Progenitor cell of endocrine pancreas (in vitro differentiated cells): Measurements from ENCODE around the gene TBP. TPM values are rescaled to one million over a fixed set of nuclear protein-coding genes. Genes with fewer than 3 reads are reported as not detected.
"Not testable (repeated sequence)": the region's sequence is repeated elsewhere in the genome, so short reads cannot be mapped to it uniquely, and the experiment has no call there.

ENCODE experiments used
- DNase-seq: peaks from one replicate; pipeline ENCODE4 v3.0.0; 2021; ENCODE audit warnings: low spot score; ENCODE audit not compliant: unreplicated experiment
- H3K27ac Mint-ChIP-seq: 2 replicates; pipeline ENCODE4 v1.8.0; 2021; ENCODE audit warnings: mild to moderate bottlenecking, moderate library complexity, mixed read lengths
- H3K27me3 Mint-ChIP-seq: 2 replicates; pipeline ENCODE4 v1.8.0; 2021; ENCODE audit warnings: mixed read lengths
- H3K36me3 Mint-ChIP-seq: 2 replicates; pipeline ENCODE4 v1.8.0; 2022; ENCODE audit warnings: mixed read lengths; ENCODE audit not compliant: insufficient read depth
- H3K4me1 Mint-ChIP-seq: 2 replicates; pipeline ENCODE4 v1.8.0; 2021; ENCODE audit warnings: low read depth, mixed read lengths
- H3K4me3 Mint-ChIP-seq: 2 replicates; pipeline ENCODE4 v1.8.0; 2021; ENCODE audit warnings: low read depth, mild to moderate bottlenecking, moderate library complexity, mixed read lengths
- H3K9me3 Mint-ChIP-seq: 2 replicates; pipeline ENCODE4 v1.8.0; 2021; ENCODE audit warnings: low read depth, mixed read lengths
- total RNA-seq: library from RNA; stranded (reverse); gene quantifications from 2 replicates; pipeline ENCODE4 v1.2.1, GENCODE V29; 2021
- TF ChIP-seq, protein P1 (sequence below): fragments of 200-600 bp; sonication (generic); IDR thresholded peaks from one replicate; pipeline ENCODE4 v1.5.0; 2021; ENCODE audit warnings: antibody characterized with exemption, mild to moderate bottlenecking; ENCODE audit not compliant: unreplicated experiment

The TBP gene
- total RNA-seq, 1 donor from 2014 or later, result 20.3 TPM

GRCh38 chr6:170590725-170591124 lies 36.6 kb downstream of the TBP start:
- Mint-ChIP-seq H3K27me3 (no peaks in the 10 kb centered on the region), H3K4me1 (no peaks in the 10 kb centered on the region), H3K4me3 (no peak overlapping the region), H3K36me3 (peaks cover 2% of the 10 kb centered on the region), H3K27ac (no peak overlapping the region), H3K9me3 (peaks cover 35% of the 10 kb centered on the region)
- DNase-seq, result no peak
- TF ChIP-seq, protein P1, sequence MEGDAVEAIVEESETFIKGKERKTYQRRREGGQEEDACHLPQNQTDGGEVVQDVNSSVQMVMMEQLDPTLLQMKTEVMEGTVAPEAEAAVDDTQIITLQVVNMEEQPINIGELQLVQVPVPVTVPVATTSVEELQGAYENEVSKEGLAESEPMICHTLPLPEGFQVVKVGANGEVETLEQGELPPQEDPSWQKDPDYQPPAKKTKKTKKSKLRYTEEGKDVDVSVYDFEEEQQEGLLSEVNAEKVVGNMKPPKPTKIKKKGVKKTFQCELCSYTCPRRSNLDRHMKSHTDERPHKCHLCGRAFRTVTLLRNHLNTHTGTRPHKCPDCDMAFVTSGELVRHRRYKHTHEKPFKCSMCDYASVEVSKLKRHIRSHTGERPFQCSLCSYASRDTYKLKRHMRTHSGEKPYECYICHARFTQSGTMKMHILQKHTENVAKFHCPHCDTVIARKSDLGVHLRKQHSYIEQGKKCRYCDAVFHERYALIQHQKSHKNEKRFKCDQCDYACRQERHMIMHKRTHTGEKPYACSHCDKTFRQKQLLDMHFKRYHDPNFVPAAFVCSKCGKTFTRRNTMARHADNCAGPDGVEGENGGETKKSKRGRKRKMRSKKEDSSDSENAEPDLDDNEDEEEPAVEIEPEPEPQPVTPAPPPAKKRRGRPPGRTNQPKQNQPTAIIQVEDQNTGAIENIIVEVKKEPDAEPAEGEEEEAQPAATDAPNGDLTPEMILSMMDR, result no peak

GRCh38 chr6:170596426-170596825 lies 42.3 kb downstream of the TBP start:
- no peak overlapping the region for H3K27ac Mint-ChIP-seq
- H3K36me3 Mint-ChIP-seq, result no peaks in the 10 kb centered on the region
- no peak overlapping the region for H3K4me3 Mint-ChIP-seq
- TF ChIP-seq, protein P1, result no peak
- DNase-seq, result no peak
- no peaks in the 10 kb centered on the region for H3K4me1 Mint-ChIP-seq
- peaks cover 18% of the 10 kb centered on the region for H3K9me3 Mint-ChIP-seq
- peaks cover 4% of the 10 kb centered on the region for H3K27me3 Mint-ChIP-seq

DNA sequence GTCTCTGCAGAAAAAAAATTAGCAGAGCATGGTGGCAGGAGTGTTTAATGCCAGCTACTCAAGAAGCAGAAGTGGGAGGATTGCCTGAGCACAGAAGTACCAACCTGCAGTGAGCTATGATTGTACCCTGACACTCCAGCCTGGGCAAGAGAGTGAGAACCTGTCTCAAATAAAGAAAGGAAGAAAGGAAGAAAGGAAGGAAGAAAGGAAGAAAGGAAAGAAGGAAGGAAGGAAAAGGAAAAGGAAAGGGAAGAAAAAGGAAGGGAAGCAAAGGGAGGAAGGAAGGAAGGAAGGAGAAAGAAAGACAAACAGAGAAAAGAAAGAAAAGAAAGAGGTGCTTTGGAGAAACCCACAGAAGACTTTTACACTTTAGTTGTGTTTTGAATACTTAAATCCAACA lies 43.1 kb downstream of the TBP start:
- TF ChIP-seq, protein P1, result no peak
- peaks cover 10% of the 10 kb centered on the region for H3K9me3 Mint-ChIP-seq
- no peaks in the 10 kb centered on the region for H3K36me3 Mint-ChIP-seq
- H3K4me1 Mint-ChIP-seq, result no peaks in the 10 kb centered on the region
- no peak for DNase-seq
- H3K27me3 Mint-ChIP-seq, result peaks cover 4% of the 10 kb centered on the region
- no peak overlapping the region for H3K27ac Mint-ChIP-seq
- H3K4me3 Mint-ChIP-seq, result no peak overlapping the region

- no peaks in the 10 kb centered on the region for H3K9me3 Mint-ChIP-seq
- no peak for DNase-seq
- H3K36me3 Mint-ChIP-seq, result no peaks in the 10 kb centered on the region
- H3K27me3 Mint-ChIP-seq, result peaks cover 63% of the 10 kb centered on the region
- TF ChIP-seq, protein P1, result no peak
- peaks cover 3% of the 10 kb centered on the region for H3K4me1 Mint-ChIP-seq
- H3K4me3 Mint-ChIP-seq, result no peak overlapping the region
- no peak overlapping the region for H3K27ac Mint-ChIP-seq
Measured at GRCh38 chr6:170605574-170606259, 51.5 kb downstream of the TBP start.

GRCh38 chr6:170609225-170609624 lies 55.1 kb downstream of the TBP start:
- H3K27me3 Mint-ChIP-seq, result peaks cover 66% of the 10 kb centered on the region
- not testable (repeated sequence) for DNase-seq, H3K27ac Mint-ChIP-seq, H3K9me3 Mint-ChIP-seq, H3K4me1 Mint-ChIP-seq, H3K4me3 Mint-ChIP-seq, H3K36me3 Mint-ChIP-seq

GRCh38 chr6:170612256-170612804 lies 58.2 kb downstream of the TBP start:
- not testable (repeated sequence) for DNase-seq, H3K4me1 Mint-ChIP-seq, H3K9me3 Mint-ChIP-seq, H3K27ac Mint-ChIP-seq, H3K36me3 Mint-ChIP-seq
- Mint-ChIP-seq H3K27me3 (peaks cover 41% of the 10 kb centered on the region), H3K4me3 (peak overlapping the region; percentile 68)

DNA sequence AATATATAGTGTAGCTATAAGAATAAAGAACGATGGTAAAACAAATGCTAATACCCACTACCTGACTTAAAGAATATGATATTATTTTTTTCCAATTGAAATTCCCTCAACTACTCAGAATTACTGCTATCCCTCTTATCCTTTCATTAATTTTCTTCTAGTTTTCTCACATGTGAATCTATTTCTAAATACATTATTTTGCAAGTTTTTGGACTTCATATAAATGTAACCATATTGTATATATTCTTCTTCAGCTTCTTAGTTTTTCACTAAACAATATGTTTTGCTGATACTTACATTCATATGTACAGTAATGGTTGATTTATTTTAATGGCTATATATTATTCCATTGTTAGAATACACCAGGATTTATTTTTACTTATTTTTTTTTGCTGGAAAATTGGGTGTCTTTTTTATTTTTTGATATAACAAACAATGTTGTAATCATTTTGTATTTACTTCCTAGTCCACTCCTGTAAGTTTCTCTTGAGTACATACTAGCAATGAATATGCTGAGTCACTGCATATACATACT lies 61.9 kb downstream of the TBP start:
- not testable (repeated sequence) for DNase-seq, H3K4me1 Mint-ChIP-seq, H3K36me3 Mint-ChIP-seq, H3K27ac Mint-ChIP-seq, H3K9me3 Mint-ChIP-seq, H3K4me3 Mint-ChIP-seq
- H3K27me3 Mint-ChIP-seq, result peaks cover 10% of the 10 kb centered on the region
